ENCODE data around the gene OR6M1.

Gene OR6M1

DNA sequence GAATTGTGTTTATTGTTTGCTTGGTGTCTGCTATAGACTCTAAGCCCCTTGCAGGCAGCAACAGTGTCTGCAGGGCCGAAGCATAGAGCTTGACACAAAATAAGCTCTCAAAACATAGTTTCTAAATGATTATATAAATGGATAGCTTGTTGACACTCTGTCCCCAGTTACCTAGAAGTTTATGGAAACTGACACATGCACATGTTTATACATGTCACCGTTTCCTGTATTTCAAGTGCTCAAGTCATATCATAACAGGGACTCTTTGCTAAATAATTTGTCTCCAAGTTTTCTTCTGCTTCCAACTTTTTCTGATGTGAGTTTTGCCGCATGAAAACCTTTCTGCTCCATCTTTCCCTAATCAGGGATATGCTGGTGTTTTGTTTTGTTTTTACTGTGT is 48.2 kb downstream of the OR6M1 start:
- no peaks in the 10 kb centered on the region for H3K36me3 ChIP-seq (ENCODE audit: control insufficient read depth, insufficient read depth, low read length)
- H3K9me3 ChIP-seq (ENCODE audit: control insufficient read depth, insufficient read depth, low read length): 0 out of 2 replicates have a peak, but pooled peaks cover 1% of the 10 kb centered on the region
- H3K27ac ChIP-seq (ENCODE audit: low read length): no peak overlapping the region
- no peaks in the 10 kb centered on the region for H3K27me3 ChIP-seq (ENCODE audit: control insufficient read depth, insufficient read depth, low read length)
- no CpG with 5 or more reads among the region's 3 CpGs for WGBS (ENCODE audit: insufficient coverage, insufficient read length)
- H3K4me1 ChIP-seq (ENCODE audit: control insufficient read depth, insufficient read depth, low read length): no peaks in the 10 kb centered on the region
- H3K4me3 ChIP-seq (ENCODE audit: low read length): no peak overlapping the region
- no peak for DNase-seq (ENCODE audit: low read depth, low spot score)

DNA sequence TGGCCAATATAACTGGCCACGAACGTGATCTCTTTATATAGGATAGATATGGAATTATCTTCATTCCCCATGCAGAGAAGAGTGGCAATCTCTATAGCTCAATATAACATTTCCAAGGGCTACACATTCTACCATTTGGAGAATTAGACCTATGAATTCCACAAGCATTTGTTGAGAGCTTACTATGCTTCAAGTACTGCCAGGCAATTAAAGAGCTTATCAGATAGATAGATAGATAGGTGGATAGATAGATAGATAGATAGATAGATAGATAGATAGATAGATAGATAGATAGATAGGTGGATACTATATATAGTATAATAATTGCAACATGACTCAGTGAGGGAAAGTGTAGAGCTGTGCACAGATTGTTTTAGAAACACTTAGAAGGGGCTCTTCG is 50.3 kb downstream of the OR6M1 start:
- Histone ChIP-seq H3K27me3 (ENCODE audit: control insufficient read depth, insufficient read depth, low read length) (no peaks in the 10 kb centered on the region), H3K27ac (ENCODE audit: low read length) (no peak overlapping the region), H3K4me3 (ENCODE audit: low read length) (no peak overlapping the region), H3K36me3 (ENCODE audit: control insufficient read depth, insufficient read depth, low read length) (no peaks in the 10 kb centered on the region), H3K9me3 (ENCODE audit: control insufficient read depth, insufficient read depth, low read length) (no peaks in the 10 kb centered on the region), H3K4me1 (ENCODE audit: control insufficient read depth, insufficient read depth, low read length) (no peaks in the 10 kb centered on the region)
- no peak for DNase-seq (ENCODE audit: low read depth, low spot score)
- whole genome bisulfite sequencing (ENCODE audit: insufficient coverage, insufficient read length): no CpG with 5 or more reads among the region's 3 CpGs
